Endothelial cell of umbilical vein (primary cell): ENCODE results near the gene RNF150.

Experiments
- CTCF ChIP-seq, 2 donors: IDR thresholded peaks; 1 replicate in 1 of 2; 2 replicates in 1 of 2; pipeline ENCODE4 v1.5.1; 2011; ENCODE audit warnings: low read length in 2 of 2, mild to moderate bottlenecking in 2 of 2, moderate library complexity in 2 of 2, control low read depth in 1 of 2, inconsistent platforms in 1 of 2, low read depth in 1 of 2; ENCODE audit not compliant: insufficient read depth in 1 of 2; ENCODE audit errors: extremely low read depth in 1 of 2
- EZH2 ChIP-seq: IDR thresholded peaks from 2 replicates; pipeline ENCODE4 v1.6.1; 2012; ENCODE audit warnings: borderline replicate concordance, low read depth, mild to moderate bottlenecking, moderate library complexity, low read length, inconsistent platforms; ENCODE audit not compliant: severe bottlenecking
- FOS ChIP-seq: IDR thresholded peaks from 2 replicates; pipeline ENCODE4 v1.6.1; 2011; ENCODE audit warnings: mild to moderate bottlenecking, low read length, moderate library complexity, borderline replicate concordance; ENCODE audit not compliant: insufficient read depth
- POLR2AphosphoS5 ChIP-seq: IDR thresholded peaks from 2 replicates; pipeline ENCODE4 v1.6.1; 2012; ENCODE audit warnings: low read depth, mild to moderate bottlenecking, control low read depth, low read length, moderate library complexity; ENCODE audit not compliant: insufficient read depth

- TF ChIP-seq CTCF (IDR thresholded peaks at IDR 0.05; ENCODE audit: extremely low read depth in 1 of 2, insufficient read depth in 1 of 2, low read depth in 1 of 2, low read length in 2 of 2), result no peak
- no peak for TF ChIP-seq EZH2
- TF ChIP-seq POLR2AphosphoS5, result no peak
- TF ChIP-seq FOS, result no peak
These were observed 316.3 kb downstream of the RNF150 start for GRCh38 chr4:140816806-140817510.
